Measurements from ENCODE around the gene MAU2. TPM values are rescaled to one million over a fixed set of nuclear protein-coding genes. Genes with fewer than 3 reads are reported as not detected.
A peak's percentile ranks its signal among the peaks of the same experiment; 100 is the strongest.

The MAU2 gene, protein sequence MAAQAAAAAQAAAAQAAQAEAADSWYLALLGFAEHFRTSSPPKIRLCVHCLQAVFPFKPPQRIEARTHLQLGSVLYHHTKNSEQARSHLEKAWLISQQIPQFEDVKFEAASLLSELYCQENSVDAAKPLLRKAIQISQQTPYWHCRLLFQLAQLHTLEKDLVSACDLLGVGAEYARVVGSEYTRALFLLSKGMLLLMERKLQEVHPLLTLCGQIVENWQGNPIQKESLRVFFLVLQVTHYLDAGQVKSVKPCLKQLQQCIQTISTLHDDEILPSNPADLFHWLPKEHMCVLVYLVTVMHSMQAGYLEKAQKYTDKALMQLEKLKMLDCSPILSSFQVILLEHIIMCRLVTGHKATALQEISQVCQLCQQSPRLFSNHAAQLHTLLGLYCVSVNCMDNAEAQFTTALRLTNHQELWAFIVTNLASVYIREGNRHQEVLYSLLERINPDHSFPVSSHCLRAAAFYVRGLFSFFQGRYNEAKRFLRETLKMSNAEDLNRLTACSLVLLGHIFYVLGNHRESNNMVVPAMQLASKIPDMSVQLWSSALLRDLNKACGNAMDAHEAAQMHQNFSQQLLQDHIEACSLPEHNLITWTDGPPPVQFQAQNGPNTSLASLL
- total RNA-seq = 10 to 100 TPM; 54.0 to 82.8 TPM
- polyA plus RNA-seq = 10 to 100 TPM; 11.3 to 36.7 TPM
- long read RNA-seq, donor 1, partial matches to known transcripts = 21 of 25 reads
- long read RNA-seq, donor 1, other reads (novel, unspliced or antisense) = 4 of 25 reads
- long read RNA-seq, donor 2, partial matches to known transcripts = 10 of 16 reads
- long read RNA-seq, donor 2, other reads (novel, unspliced or antisense) = 5 of 16 reads

DNA sequence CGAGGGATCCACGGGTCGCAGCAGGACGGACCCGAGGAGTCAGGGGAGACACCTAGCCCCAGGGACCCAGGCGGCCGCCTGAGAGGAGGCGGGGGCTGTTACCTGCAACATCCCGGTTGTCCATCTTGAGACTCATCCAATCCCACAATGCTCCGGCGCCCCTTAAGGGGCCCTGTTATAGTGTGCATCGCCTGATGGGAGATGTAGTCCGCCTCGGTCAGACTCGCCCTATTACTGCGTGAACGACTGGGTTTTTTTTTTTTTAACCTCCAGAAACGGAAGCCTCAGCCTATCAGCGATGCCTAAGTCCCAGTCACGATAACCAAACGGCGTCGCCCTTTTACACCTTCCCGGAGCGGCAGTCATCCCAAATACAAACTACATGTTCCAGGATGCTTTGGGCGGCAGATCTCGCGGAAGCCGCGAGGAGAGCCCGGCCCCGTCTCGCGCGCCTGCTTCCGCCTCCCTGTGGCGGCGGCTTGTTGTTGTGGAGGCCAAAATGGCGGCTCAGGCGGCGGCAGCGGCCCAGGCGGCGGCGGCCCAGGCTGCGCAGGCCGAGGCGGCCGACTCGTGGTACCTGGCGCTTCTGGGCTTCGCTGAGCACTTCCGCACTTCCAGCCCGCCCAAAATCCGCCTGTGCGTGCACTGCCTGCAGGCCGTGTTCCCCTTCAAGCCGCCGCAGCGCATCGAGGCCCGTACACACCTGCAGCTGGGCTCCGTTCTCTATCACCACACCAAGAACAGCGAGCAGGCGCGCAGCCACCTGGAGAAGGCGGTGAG, at the start of gene MAU2, which contains the start of gene SUGP1:
Gene MAU2, plus strand, starts transcription at position 469 of the 780 bp plus-strand sequence. Its CDS starts 31 bp downstream, at position 500.
Gene SUGP1, minus strand, starts transcription at position 149 of the 780 bp plus-strand sequence. Its CDS starts 13 bp downstream, at position 136.
- 0 to 1% methylated on average over 67 of the region's 67 CpGs for WGBS, 2 donors
- intact Hi-C loops (cut with DNase I) = loop anchor here in 1 of 2 donors (10.0 kb wide), 1 partner anchor 116 kb away; the partner anchor contains the start of gene NR2C2AP
- peak within 1 kb of the TSS; percentile 89 to 91 for H3K4me3 ChIP-seq (ENCODE audit: low read length in 2 of 2)
- no peaks in the 10 kb centered on the region for H3K27me3 ChIP-seq (ENCODE audit: control insufficient read depth in 1 of 2, insufficient read depth in 2 of 2, low read length in 1 of 2)
- ATAC-seq (ENCODE audit: low FRiP score) (peak; percentile 96), DNase-seq (peak; percentile 92 to 95)
- no peaks in the 10 kb centered on the region for H3K9me3 ChIP-seq (ENCODE audit: control insufficient read depth, low read length)
- peaks cover 4 to 7% of the 10 kb centered on the region in 2 donors for H3K36me3 ChIP-seq (ENCODE audit: control insufficient read depth in 1 of 2, insufficient read depth in 2 of 2, low read length in 1 of 2)
- H3K27ac ChIP-seq (ENCODE audit: low read depth in 1 of 2, low read length in 2 of 2) = peak within 1 kb of the TSS; percentile 10 to 73
- no peaks in the 10 kb centered on the region for H3K4me1 ChIP-seq (ENCODE audit: control insufficient read depth in 1 of 2, insufficient read depth in 2 of 2, low read length in 2 of 2)

DNA sequence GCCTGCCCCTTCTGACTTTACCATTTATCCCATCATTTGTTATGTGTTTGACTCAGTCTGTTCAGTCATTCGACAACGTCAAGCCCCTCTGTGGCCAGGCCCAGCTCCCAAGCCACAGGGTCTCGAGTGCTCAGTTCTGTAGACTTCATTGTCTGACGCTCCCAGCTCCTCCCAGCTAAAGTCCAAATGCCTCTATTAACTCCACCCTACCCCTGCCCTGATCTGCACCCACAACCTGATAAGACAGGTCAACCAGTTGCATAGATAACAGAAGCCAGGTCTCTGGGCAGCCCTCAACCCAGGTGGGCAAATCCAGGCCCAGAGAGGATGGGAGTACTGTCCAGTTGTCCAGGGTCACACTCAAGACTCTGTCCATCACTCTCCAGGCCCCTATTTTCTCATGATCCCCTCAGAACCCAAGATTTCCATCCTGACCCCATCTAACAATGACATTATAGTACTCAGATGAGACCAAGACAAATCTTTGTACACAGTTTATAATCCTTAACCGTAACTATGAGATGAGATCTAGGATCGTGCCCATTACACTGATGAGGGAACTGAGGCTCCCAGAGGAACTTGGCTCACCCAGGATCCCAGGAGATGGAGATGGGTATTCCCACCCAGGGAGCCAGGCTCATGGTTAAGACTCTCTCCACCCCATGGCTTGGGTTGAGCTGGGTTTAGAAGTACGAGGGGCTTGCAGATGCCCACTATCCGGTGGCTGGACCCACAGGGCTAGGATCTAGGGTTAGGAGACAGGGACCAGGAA, 48.6 kb upstream of the MAU2 start:
- 91 to 93% methylated on average over 8 of the region's 8 CpGs for WGBS, 2 donors

GRCh38 chr19:19274146-19274545, 46.5 kb upstream of the MAU2 start:
- ATAC-seq (ENCODE audit: low FRiP score) (no peak), DNase-seq (no peak)
- H3K27ac ChIP-seq (ENCODE audit: low read depth in 1 of 2, low read length in 2 of 2) = no peak overlapping the region
- intact Hi-C loops (cut with DNase I) = no loop called here
- H3K9me3 ChIP-seq (ENCODE audit: control insufficient read depth, low read length) = no peaks in the 10 kb centered on the region
- H3K27me3 ChIP-seq (ENCODE audit: control insufficient read depth in 1 of 2, insufficient read depth in 2 of 2, low read length in 1 of 2) = no peaks in the 10 kb centered on the region
- H3K36me3 ChIP-seq (ENCODE audit: control insufficient read depth in 1 of 2, insufficient read depth in 2 of 2, low read length in 1 of 2) = peaks cover 0 to 2% of the 10 kb centered on the region in 2 donors
- no peak overlapping the region for H3K4me3 ChIP-seq (ENCODE audit: low read length in 2 of 2)
- no peaks in the 10 kb centered on the region for H3K4me1 ChIP-seq (ENCODE audit: control insufficient read depth in 1 of 2, insufficient read depth in 2 of 2, low read length in 2 of 2)
- WGBS, 2 donors = 90 to 91% methylated on average over 8 of the region's 8 CpGs

More for the DNA sequence above, 48.6 kb upstream of the MAU2 start:
- H3K27ac ChIP-seq (ENCODE audit: low read depth in 1 of 2, low read length in 2 of 2) = no peak overlapping the region
- H3K4me3 ChIP-seq (ENCODE audit: low read length in 2 of 2) = no peak overlapping the region
- DNase-seq (no peak), ATAC-seq (ENCODE audit: low FRiP score) (no peak)
- H3K4me1 ChIP-seq (ENCODE audit: control insufficient read depth in 1 of 2, insufficient read depth in 2 of 2, low read length in 2 of 2) = no peaks in the 10 kb centered on the region
- no peaks in the 10 kb centered on the region for H3K27me3 ChIP-seq (ENCODE audit: control insufficient read depth in 1 of 2, insufficient read depth in 2 of 2, low read length in 1 of 2)
- H3K9me3 ChIP-seq (ENCODE audit: control insufficient read depth, low read length) = no peaks in the 10 kb centered on the region
- H3K36me3 ChIP-seq (ENCODE audit: control insufficient read depth in 1 of 2, insufficient read depth in 2 of 2, low read length in 1 of 2) = peaks cover 0 to 2% of the 10 kb centered on the region in 2 donors
- intact Hi-C loops (cut with DNase I) = no loop called here

- Histone ChIP-seq H3K4me1 (ENCODE audit: control insufficient read depth in 1 of 2, insufficient read depth in 2 of 2, low read length in 2 of 2) (no peaks in the 10 kb centered on the region), H3K4me3 (ENCODE audit: low read length in 2 of 2) (no peak overlapping the region), H3K27me3 (ENCODE audit: control insufficient read depth in 1 of 2, insufficient read depth in 2 of 2, low read length in 1 of 2) (no peaks in the 10 kb centered on the region), H3K36me3 (ENCODE audit: control insufficient read depth in 1 of 2, insufficient read depth in 2 of 2, low read length in 1 of 2) (peaks cover 0 to 2% of the 10 kb centered on the region in 2 donors), H3K9me3 (ENCODE audit: control insufficient read depth, low read length) (no peaks in the 10 kb centered on the region), H3K27ac (ENCODE audit: low read depth in 1 of 2, low read length in 2 of 2) (no peak overlapping the region)
- WGBS, 2 donors = 52 to 62% methylated on average over 9 of the region's 9 CpGs
- ATAC-seq (ENCODE audit: low FRiP score) (no peak), DNase-seq (no peak)
- intact Hi-C loops (cut with DNase I) = no loop called here
Observed at GRCh38 chr19:19274716-19275565, 45.7 kb upstream of the MAU2 start.

DNA sequence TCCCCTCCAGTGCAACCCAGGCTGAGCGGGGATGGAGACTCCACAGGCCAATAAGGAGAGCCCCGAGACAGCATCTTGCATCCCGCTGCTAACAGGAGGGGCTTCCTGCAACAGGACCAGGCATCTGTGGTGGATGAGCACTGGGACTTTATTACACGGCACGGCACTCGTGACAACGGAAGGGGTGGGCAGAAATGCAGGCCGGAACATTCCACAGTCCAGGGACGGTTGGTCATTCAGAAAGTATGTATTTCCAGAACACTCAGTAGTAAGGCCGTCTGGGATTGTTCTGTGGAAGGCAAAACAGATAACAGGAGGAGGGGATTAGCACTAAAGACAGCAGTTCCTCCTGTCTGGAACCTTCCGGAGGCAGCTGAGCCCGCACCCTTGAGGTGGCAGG, 44.2 kb upstream of the MAU2 start:
- Histone ChIP-seq H3K36me3 (ENCODE audit: control insufficient read depth in 1 of 2, insufficient read depth in 2 of 2, low read length in 1 of 2) (peaks cover 0 to 4% of the 10 kb centered on the region in 2 donors), H3K4me3 (ENCODE audit: low read length in 2 of 2) (no peak overlapping the region), H3K9me3 (ENCODE audit: control insufficient read depth, low read length) (no peaks in the 10 kb centered on the region), H3K27ac (ENCODE audit: low read depth in 1 of 2, low read length in 2 of 2) (no peak overlapping the region), H3K27me3 (ENCODE audit: control insufficient read depth in 1 of 2, insufficient read depth in 2 of 2, low read length in 1 of 2) (no peaks in the 10 kb centered on the region), H3K4me1 (ENCODE audit: control insufficient read depth in 1 of 2, insufficient read depth in 2 of 2, low read length in 2 of 2) (no peaks in the 10 kb centered on the region)
- intact Hi-C loops (cut with DNase I) = no loop called here
- DNase-seq = no peak
- ATAC-seq (ENCODE audit: low FRiP score) = no peak
- 62 to 65% methylated on average over 12 of the region's 12 CpGs for WGBS, 2 donors

DNA sequence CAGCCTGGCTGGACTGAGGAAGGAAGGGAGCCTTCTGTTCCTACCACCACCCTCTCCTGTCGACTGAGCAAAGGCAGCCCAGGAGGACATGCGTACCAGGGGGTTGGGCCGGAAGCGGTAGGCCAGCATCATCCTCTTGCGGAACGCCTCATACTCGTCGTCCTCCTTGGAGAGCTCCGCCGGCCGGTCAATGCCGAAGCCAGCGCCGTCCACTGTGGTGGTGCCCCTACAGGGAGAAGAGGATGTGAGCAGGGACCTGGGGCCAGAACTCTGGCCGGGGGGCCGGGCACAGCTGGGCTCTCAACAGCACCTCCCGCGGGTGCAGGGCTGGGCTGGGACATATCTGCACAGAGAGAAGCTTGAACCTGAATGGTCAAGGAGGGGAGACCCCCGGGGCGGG, 43.8 kb upstream of the MAU2 start:
- Histone ChIP-seq H3K4me1 (ENCODE audit: control insufficient read depth in 1 of 2, insufficient read depth in 2 of 2, low read length in 2 of 2) (no peaks in the 10 kb centered on the region), H3K4me3 (ENCODE audit: low read length in 2 of 2) (no peak overlapping the region), H3K36me3 (ENCODE audit: control insufficient read depth in 1 of 2, insufficient read depth in 2 of 2, low read length in 1 of 2) (peaks cover 0 to 4% of the 10 kb centered on the region in 2 donors), H3K9me3 (ENCODE audit: control insufficient read depth, low read length) (no peaks in the 10 kb centered on the region), H3K27ac (ENCODE audit: low read depth in 1 of 2, low read length in 2 of 2) (peak overlapping the region in 1 of 2 donors; percentile 28), H3K27me3 (ENCODE audit: control insufficient read depth in 1 of 2, insufficient read depth in 2 of 2, low read length in 1 of 2) (no peaks in the 10 kb centered on the region)
- ATAC-seq (ENCODE audit: low FRiP score) = no peak
- intact Hi-C loops (cut with DNase I) = no loop called here
- no peak for DNase-seq
- 89 to 94% methylated on average over 19 to 20 of the region's 20 CpGs for WGBS, 2 donors

DNA sequence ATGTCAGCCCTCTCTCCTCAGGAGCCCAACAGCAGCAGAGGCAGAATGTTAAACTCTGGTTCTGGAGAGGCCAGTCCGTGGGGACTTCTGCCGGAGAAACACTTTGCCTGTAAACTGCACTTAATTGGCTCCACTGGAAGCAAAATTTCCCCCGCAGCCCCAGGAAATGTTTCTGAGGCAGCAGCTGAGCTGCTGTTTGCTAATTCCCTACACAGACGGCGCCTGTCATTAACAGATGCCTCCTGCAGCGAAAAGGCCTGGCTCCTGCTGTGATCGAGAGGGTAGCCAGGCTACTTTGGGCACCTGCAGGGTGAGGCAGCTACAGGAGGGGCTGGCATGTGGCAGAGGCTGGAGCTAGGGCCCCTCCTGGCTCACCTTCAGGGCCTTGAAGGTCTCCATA, 42.3 kb upstream of the MAU2 start:
- Histone ChIP-seq H3K27ac (ENCODE audit: low read depth in 1 of 2, low read length in 2 of 2) (no peak overlapping the region), H3K9me3 (ENCODE audit: control insufficient read depth, low read length) (no peaks in the 10 kb centered on the region), H3K27me3 (ENCODE audit: control insufficient read depth in 1 of 2, insufficient read depth in 2 of 2, low read length in 1 of 2) (no peaks in the 10 kb centered on the region), H3K4me3 (ENCODE audit: low read length in 2 of 2) (no peak overlapping the region), H3K4me1 (ENCODE audit: control insufficient read depth in 1 of 2, insufficient read depth in 2 of 2, low read length in 2 of 2) (no peaks in the 10 kb centered on the region), H3K36me3 (ENCODE audit: control insufficient read depth in 1 of 2, insufficient read depth in 2 of 2, low read length in 1 of 2) (peaks cover 0 to 4% of the 10 kb centered on the region in 2 donors)
- intact Hi-C loops (cut with DNase I) = no loop called here
- no peak for ATAC-seq (ENCODE audit: low FRiP score)
- DNase-seq = no peak
- WGBS, 2 donors = 90 to 91% methylated on average over 7 of the region's 7 CpGs

Measured in aorta (tissue), 5 donors.